H9 (cell line): ENCODE results near the gene ENKD1. TPM values are rescaled to one million over a fixed set of nuclear protein-coding genes. Genes with fewer than 3 reads are reported as not detected.

Source experiments
- DNase-seq: peaks from one replicate; pipeline ENCODE4 v3.0.0-alpha.2; 2017
- H2AFZ ChIP-seq: one replicate; pipeline ENCODE4 v1.6.1; 2013; ENCODE audit warnings: mild to moderate bottlenecking, low read length, control low read depth, moderate library complexity
- H2AK5ac ChIP-seq: 2 replicates; pipeline ENCODE4 v1.6.1; 2013; ENCODE audit warnings: low read length, control low read depth, mixed read lengths; ENCODE audit not compliant: insufficient read length
- H2BK120ac ChIP-seq: one replicate; pipeline ENCODE4 v1.6.1; 2013; ENCODE audit warnings: low read depth, mild to moderate bottlenecking, low read length, control low read depth, inconsistent platforms; ENCODE audit not compliant: poor library complexity, severe bottlenecking
- H2BK12ac ChIP-seq: 2 replicates; pipeline ENCODE4 v1.6.1; 2013; ENCODE audit warnings: low read length, control low read depth, mixed read lengths, low read depth; ENCODE audit not compliant: insufficient read length
- H2BK15ac ChIP-seq: 2 replicates; pipeline ENCODE4 v1.6.1; 2013; ENCODE audit warnings: low read depth, low read length, control low read depth
- H2BK20ac ChIP-seq: one replicate; pipeline ENCODE4 v1.6.1; 2013; ENCODE audit warnings: low read depth, mild to moderate bottlenecking, low read length, control low read depth, inconsistent platforms; ENCODE audit not compliant: poor library complexity, severe bottlenecking
- H2BK5ac ChIP-seq: 2 replicates; pipeline ENCODE4 v1.6.1; 2013; ENCODE audit warnings: low read length, control low read depth, mixed read lengths; ENCODE audit not compliant: insufficient read length
- H3K14ac ChIP-seq: 2 replicates; pipeline ENCODE4 v1.6.1; 2013; ENCODE audit warnings: low read length, control low read depth; ENCODE audit not compliant: insufficient read depth
- H3K18ac ChIP-seq: 2 replicates; pipeline ENCODE4 v1.6.1; 2013; ENCODE audit warnings: low read depth, mild to moderate bottlenecking, mixed read lengths, low read length, control low read depth; ENCODE audit not compliant: insufficient read length
- H3K23ac ChIP-seq: 2 replicates; pipeline ENCODE4 v1.6.1; 2013; ENCODE audit warnings: low read length, control low read depth, mixed read lengths, low read depth; ENCODE audit not compliant: insufficient read length
- H3K23me2 ChIP-seq: 2 replicates; pipeline ENCODE4 v1.6.1; 2013; ENCODE audit warnings: low read depth, mild to moderate bottlenecking, mixed read lengths, low read length, control low read depth; ENCODE audit not compliant: insufficient read length, poor library complexity, severe bottlenecking
- H3K27ac ChIP-seq: 2 replicates; pipeline ENCODE4 v1.5.1; 2013; ENCODE audit warnings: low read length, control low read depth, mixed read lengths, low read depth; ENCODE audit not compliant: insufficient read length
- H3K27me3 ChIP-seq: 2 replicates; pipeline ENCODE4 v1.6.1; 2013; ENCODE audit warnings: low read length, control low read depth, inconsistent platforms; ENCODE audit not compliant: insufficient read depth
- H3K4ac ChIP-seq: 2 replicates; pipeline ENCODE4 v1.6.1; 2013; ENCODE audit warnings: low read depth, mild to moderate bottlenecking, control low read depth, inconsistent platforms, low read length, moderate library complexity
- H3K4me1 ChIP-seq: 2 replicates; pipeline ENCODE4 v1.6.1; 2013; ENCODE audit warnings: low read length, control low read depth, inconsistent platforms; ENCODE audit not compliant: insufficient read depth
- H3K4me2 ChIP-seq: 2 replicates; pipeline ENCODE4 v1.6.1; 2013; ENCODE audit warnings: low read length, control low read depth, mixed read lengths; ENCODE audit not compliant: insufficient read length, insufficient read depth
- H3K56ac ChIP-seq: 2 replicates; pipeline ENCODE4 v1.6.1; 2013; ENCODE audit warnings: low read depth, mild to moderate bottlenecking, mixed read lengths, low read length, control low read depth; ENCODE audit not compliant: insufficient read length
- H3K79me1 ChIP-seq: 2 replicates; pipeline ENCODE4 v1.6.1; 2013; ENCODE audit warnings: low read depth, mild to moderate bottlenecking, moderate library complexity, low read length, control low read depth, inconsistent platforms; ENCODE audit not compliant: insufficient read depth, poor library complexity, severe bottlenecking
- H3K79me2 ChIP-seq: 2 replicates; pipeline ENCODE4 v1.6.1; 2013; ENCODE audit warnings: low read length, control low read depth, inconsistent platforms; ENCODE audit not compliant: insufficient read depth
- H3K9ac ChIP-seq: 2 replicates; pipeline ENCODE4 v1.6.1; 2013; ENCODE audit warnings: low read length, control low read depth, mixed read lengths; ENCODE audit not compliant: insufficient read length; ENCODE audit errors: extremely low read depth
- H3K9me3 ChIP-seq: one replicate; pipeline ENCODE4 v1.6.1; 2013; ENCODE audit warnings: low read depth, low read length, inconsistent platforms; ENCODE audit not compliant: control insufficient read depth
- H3T11ph ChIP-seq: one replicate; pipeline ENCODE4 v1.6.1; 2013; ENCODE audit warnings: mild to moderate bottlenecking, low read length, control low read depth, inconsistent platforms
- H4K20me1 ChIP-seq: one replicate; pipeline ENCODE4 v1.6.1; 2013; ENCODE audit not compliant: control insufficient read depth, insufficient read length, insufficient read depth
- H4K5ac ChIP-seq: 2 replicates; pipeline ENCODE4 v1.6.1; 2013; ENCODE audit warnings: low read depth, mild to moderate bottlenecking, mixed read lengths, low read length, control low read depth; ENCODE audit not compliant: insufficient read length
- H4K8ac ChIP-seq: replicated peaks from 2 replicates; pipeline ENCODE4 v1.6.1; 2013; ENCODE audit warnings: low read length, control low read depth, mixed read lengths, low read depth; ENCODE audit not compliant: insufficient read length
- H4K91ac ChIP-seq: 2 replicates; pipeline ENCODE4 v1.6.1; 2013; ENCODE audit warnings: low read depth, mild to moderate bottlenecking, moderate library complexity, mixed read lengths, low read length, control low read depth; ENCODE audit not compliant: insufficient read length
- H3K27ac Mint-ChIP-seq, 3 experiments: 2 replicates in 2 of 3; 3 replicates in 1 of 3; pipeline ENCODE4 v1.8.0; 2020 to 2021; ENCODE audit warnings: mixed read lengths in 3 of 3, mild to moderate bottlenecking in 1 of 3, moderate library complexity in 1 of 3
- H3K27me3 Mint-ChIP-seq: 2 replicates; pipeline ENCODE4 v1.8.0; 2021; ENCODE audit warnings: low read depth, mild to moderate bottlenecking, moderate library complexity, mixed read lengths
- H3K36me3 Mint-ChIP-seq, 3 experiments: 2 replicates in 2 of 3; 3 replicates in 1 of 3; pipeline ENCODE4 v1.8.0; 2020 to 2021; ENCODE audit warnings: low read depth in 3 of 3, mixed read lengths in 3 of 3; ENCODE audit not compliant: insufficient read depth in 1 of 3
- H3K4me1 Mint-ChIP-seq, 2 experiments: 2 replicates each; pipeline ENCODE4 v1.8.0; 2020; ENCODE audit warnings: mixed read lengths in 2 of 2
- H3K4me3 Mint-ChIP-seq, 2 experiments: 2 replicates in 1 of 2; 3 replicates in 1 of 2; pipeline ENCODE4 v1.8.0; 2020 to 2021; ENCODE audit warnings: mild to moderate bottlenecking in 2 of 2, mixed read lengths in 2 of 2, moderate library complexity in 1 of 2
- H3K9me3 Mint-ChIP-seq, 2 experiments: 2 replicates in 1 of 2; 3 replicates in 1 of 2; pipeline ENCODE4 v1.8.0; 2020; ENCODE audit warnings: mild to moderate bottlenecking in 2 of 2, mixed read lengths in 2 of 2, moderate library complexity in 1 of 2
- WGBS: extraction: QIAGEN DNeasy Blood & Tissue Kit; methylation state at CpG from one replicate; pipeline ENCODE4 v1.1.7; 2013; ENCODE audit warnings: missing lambda C conversion rate, low lambda C conversion rate, mixed read lengths; ENCODE audit not compliant: insufficient read length; ENCODE audit errors: extremely low coverage; 5-methylcytosine and 5-hydroxymethylcytosine counted together
- total RNA-seq: library from RNA; stranded (reverse); gene quantifications from 2 replicates; pipeline ENCODE4 v1.2.1, GENCODE V29; 2021
- TF ChIP-seq, protein P1 (sequence below): fragments of 200-600 bp; sonication (generic); conservative IDR thresholded peaks from 3 replicates; pipeline ENCODE4 v1.8.0; 2021; ENCODE audit warnings: antibody characterized with exemption, mild to moderate bottlenecking

ENKD1 gene
- total RNA-seq, 1 experiment from 2014 or later: 9.5 TPM

- no peak overlapping the region for H2BK120ac ChIP-seq
- H3T11ph ChIP-seq: no peak overlapping the region
- no peak overlapping the region for H3K4me2 ChIP-seq
- H3K79me2 ChIP-seq: no peaks in the 10 kb centered on the region
- no peak overlapping the region for H3K27ac ChIP-seq
- H2AFZ ChIP-seq: no peak overlapping the region
- no peaks in the 10 kb centered on the region for H3K23me2 ChIP-seq
- no peak overlapping the region for H2BK5ac ChIP-seq
- no peak overlapping the region for H4K8ac ChIP-seq
- H3K4me3 Mint-ChIP-seq: no peak overlapping the region
- no peaks in the 10 kb centered on the region for H3K27me3 Mint-ChIP-seq
- no peak overlapping the region for H4K91ac ChIP-seq
- no peak overlapping the region for H2BK12ac ChIP-seq
- H3K56ac ChIP-seq: no peak overlapping the region
- H3K4me1 ChIP-seq: no peaks in the 10 kb centered on the region
- no peak overlapping the region for H3K18ac ChIP-seq
- no peaks in the 10 kb centered on the region for H3K79me1 ChIP-seq
- H2BK15ac ChIP-seq: no peak overlapping the region
- peaks cover 0 to 10% (median 4%) of the 10 kb centered on the region in 3 experiments; a peak in 4 of 7 replicates for H3K36me3 Mint-ChIP-seq
- no peak overlapping the region for H2AK5ac ChIP-seq
- TF ChIP-seq, protein P1, sequence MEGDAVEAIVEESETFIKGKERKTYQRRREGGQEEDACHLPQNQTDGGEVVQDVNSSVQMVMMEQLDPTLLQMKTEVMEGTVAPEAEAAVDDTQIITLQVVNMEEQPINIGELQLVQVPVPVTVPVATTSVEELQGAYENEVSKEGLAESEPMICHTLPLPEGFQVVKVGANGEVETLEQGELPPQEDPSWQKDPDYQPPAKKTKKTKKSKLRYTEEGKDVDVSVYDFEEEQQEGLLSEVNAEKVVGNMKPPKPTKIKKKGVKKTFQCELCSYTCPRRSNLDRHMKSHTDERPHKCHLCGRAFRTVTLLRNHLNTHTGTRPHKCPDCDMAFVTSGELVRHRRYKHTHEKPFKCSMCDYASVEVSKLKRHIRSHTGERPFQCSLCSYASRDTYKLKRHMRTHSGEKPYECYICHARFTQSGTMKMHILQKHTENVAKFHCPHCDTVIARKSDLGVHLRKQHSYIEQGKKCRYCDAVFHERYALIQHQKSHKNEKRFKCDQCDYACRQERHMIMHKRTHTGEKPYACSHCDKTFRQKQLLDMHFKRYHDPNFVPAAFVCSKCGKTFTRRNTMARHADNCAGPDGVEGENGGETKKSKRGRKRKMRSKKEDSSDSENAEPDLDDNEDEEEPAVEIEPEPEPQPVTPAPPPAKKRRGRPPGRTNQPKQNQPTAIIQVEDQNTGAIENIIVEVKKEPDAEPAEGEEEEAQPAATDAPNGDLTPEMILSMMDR: no peak
- no peaks in the 10 kb centered on the region for H3K9me3 Mint-ChIP-seq
- H3K4ac ChIP-seq: no peak overlapping the region
- peak overlapping the region in 2 of 3 experiments; percentile 40 to 77; a peak in 1 of 7 replicates for H3K27ac Mint-ChIP-seq
- no peak overlapping the region for H2BK20ac ChIP-seq
- H3K14ac ChIP-seq: no peak overlapping the region
- no peak overlapping the region for H4K5ac ChIP-seq
- 0 out of 4 replicates have a peak, but pooled peaks cover 0 to 2% of the 10 kb centered on the region in 2 experiments for H3K4me1 Mint-ChIP-seq
- DNase-seq: no peak
- H3K23ac ChIP-seq: no peak overlapping the region
- H4K20me1 ChIP-seq: peaks cover 3% of the 10 kb centered on the region
- no peaks in the 10 kb centered on the region for H3K27me3 ChIP-seq
- H3K9ac ChIP-seq: no peak overlapping the region
- no peaks in the 10 kb centered on the region for H3K9me3 ChIP-seq
- no CpG with 5 or more reads among the region's 17 CpGs for WGBS
Measured at GRCh38 chr16:67675579-67675935, 9.0 kb upstream of the ENKD1 start.
